Measurements from ENCODE around the gene CCDC73. TPM values are rescaled to one million over a fixed set of nuclear protein-coding genes. Genes with fewer than 3 reads are reported as not detected.
"Not testable (repeated sequence)": the region's sequence is repeated elsewhere in the genome, so short reads cannot be mapped to it uniquely, and the experiment has no call there.

Gene CCDC73
- total and polyA plus RNA-seq, 10 of the 15 experiments (the other 5 are each of a cell fraction or from before 2014, with no cell fraction given): 0.05 to 0.57 (median 0.14) TPM

DNA sequence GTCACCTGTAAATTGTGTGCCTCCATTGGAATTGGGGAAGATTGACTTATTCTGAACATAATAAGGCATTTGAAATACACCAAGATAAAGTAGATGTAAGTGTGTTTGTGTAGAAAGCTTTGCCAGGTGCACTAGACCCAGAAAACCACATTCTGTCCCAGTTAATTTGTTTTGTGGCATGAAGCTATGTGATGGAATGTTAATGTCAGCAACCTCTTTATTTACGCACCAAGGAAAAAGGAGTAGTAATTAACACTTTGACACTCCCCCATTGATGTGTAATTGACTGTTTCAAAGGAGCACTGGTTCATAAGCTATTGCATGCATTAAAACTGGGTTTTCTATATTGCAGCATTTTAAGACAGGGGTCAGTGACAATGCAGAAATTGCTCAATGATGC lies 196.5 kb downstream of the CCDC73 start:
- no TSS peak for BruUV-seq (replicated peaks)
- TF ChIP-seq POLR2AphosphoS5 (IDR thresholded peaks at IDR 0.05; ENCODE audit: low read length) (0 out of 2 replicates have a peak, but pooled peaks have one; percentile 23), ZNF592 (IDR thresholded peaks at IDR 0.05) (no peak)
- Histone ChIP-seq H3K9ac (ENCODE audit: control insufficient read depth, insufficient read depth, low read length) (no peak overlapping the region), H3K4me2 (ENCODE audit: control insufficient read depth, insufficient read depth) (no peak overlapping the region), H3K4me1 (ENCODE audit: control insufficient read depth, insufficient read depth, low read length) (no peaks in the 10 kb centered on the region), H3K27me3 (replicated peaks in 1 of 2; ENCODE audit: control insufficient read depth in 2 of 2, insufficient read depth in 2 of 2, low read length in 1 of 2) (no peaks in the 10 kb centered on the region), H3K4me3 (no peak overlapping the region), H3K27ac (ENCODE audit: control insufficient read depth, insufficient read depth) (no peak overlapping the region), H4K20me1 (ENCODE audit: control insufficient read depth, insufficient read depth) (no peaks in the 10 kb centered on the region), H3K36me3 (ENCODE audit: control insufficient read depth in 2 of 2, insufficient read depth in 2 of 2, low read length in 1 of 2) (peaks cover 0 to 30% of the 10 kb centered on the region in 2 experiments), H3K9me3 (replicated peaks; ENCODE audit: control insufficient read depth, insufficient read depth, low read length) (no peaks in the 10 kb centered on the region), H3K79me2 (ENCODE audit: control insufficient read depth, insufficient read depth, low read length) (no peaks in the 10 kb centered on the region; the same call in none of the 2 replicates), H2AFZ (ENCODE audit: control insufficient read depth, low read depth, low read length) (no peak overlapping the region)
- 100% methylated on average over 1 of the region's 1 CpG for WGBS (ENCODE audit: insufficient coverage, insufficient replicate concordance, low lambda C conversion rate, missing lambda C conversion rate)
- FAIRE-seq (no peak), DNase-seq (ENCODE audit: low read depth, low spot score) (no peak), ATAC-seq (no peak)
- RAD21 ChIA-PET (ENCODE audit: unreplicated experiment): no interaction called here
- intact Hi-C loops (cut with micrococcal nuclease; ENCODE audit: unreplicated experiment) (no loop called here), in situ Hi-C loops (cut with MboI) (no loop called here)
- SMC1A ChIA-PET (ENCODE audit: uncharacterized antibody, unreplicated experiment): interaction anchor here (0.6 to 1.0 kb wide), 2 partner anchors 20 to 1144 kb away, joined by 3 read pairs; no protein-coding TSS in a partner anchor
- CTCF ChIA-PET: interaction anchor here (0.7 kb wide), 1 partner anchor 9 kb away, joined by 4 read pairs; no protein-coding TSS in a partner anchor
- POLR2A ChIA-PET: no interaction called here

- DNase-seq (ENCODE audit: low read depth, low spot score); H3K27ac ChIP-seq (ENCODE audit: control insufficient read depth, insufficient read depth); H3K4me3 ChIP-seq; RAD21 ChIA-PET (ENCODE audit: unreplicated experiment); ATAC-seq; FAIRE-seq; CTCF ChIA-PET; BruUV-seq (replicated peaks); POLR2A ChIA-PET; H3K27me3 ChIP-seq (replicated peaks in 1 of 2; ENCODE audit: control insufficient read depth in 2 of 2, insufficient read depth in 2 of 2, low read length in 1 of 2); H3K4me1 ChIP-seq (ENCODE audit: control insufficient read depth, insufficient read depth, low read length); H3K79me2 ChIP-seq (ENCODE audit: control insufficient read depth, insufficient read depth, low read length); H2AFZ ChIP-seq (ENCODE audit: control insufficient read depth, low read depth, low read length); H3K9me3 ChIP-seq (replicated peaks; ENCODE audit: control insufficient read depth, insufficient read depth, low read length); in situ Hi-C loops (cut with MboI); H3K9ac ChIP-seq (ENCODE audit: control insufficient read depth, insufficient read depth, low read length); H4K20me1 ChIP-seq (ENCODE audit: control insufficient read depth, insufficient read depth); H3K4me2 ChIP-seq (ENCODE audit: control insufficient read depth, insufficient read depth); intact Hi-C loops (cut with micrococcal nuclease; ENCODE audit: unreplicated experiment): not testable (repeated sequence)
- SMC1A ChIA-PET (ENCODE audit: uncharacterized antibody, unreplicated experiment): interaction anchor here (2.9 kb wide), 1 partner anchor 9 kb away, joined by 10 read pairs; no protein-coding TSS in a partner anchor
- H3K36me3 ChIP-seq (ENCODE audit: control insufficient read depth in 2 of 2, insufficient read depth in 2 of 2, low read length in 1 of 2): peaks cover 0 to 48% of the 10 kb centered on the region in 2 experiments
- TF ChIP-seq, protein P1, sequence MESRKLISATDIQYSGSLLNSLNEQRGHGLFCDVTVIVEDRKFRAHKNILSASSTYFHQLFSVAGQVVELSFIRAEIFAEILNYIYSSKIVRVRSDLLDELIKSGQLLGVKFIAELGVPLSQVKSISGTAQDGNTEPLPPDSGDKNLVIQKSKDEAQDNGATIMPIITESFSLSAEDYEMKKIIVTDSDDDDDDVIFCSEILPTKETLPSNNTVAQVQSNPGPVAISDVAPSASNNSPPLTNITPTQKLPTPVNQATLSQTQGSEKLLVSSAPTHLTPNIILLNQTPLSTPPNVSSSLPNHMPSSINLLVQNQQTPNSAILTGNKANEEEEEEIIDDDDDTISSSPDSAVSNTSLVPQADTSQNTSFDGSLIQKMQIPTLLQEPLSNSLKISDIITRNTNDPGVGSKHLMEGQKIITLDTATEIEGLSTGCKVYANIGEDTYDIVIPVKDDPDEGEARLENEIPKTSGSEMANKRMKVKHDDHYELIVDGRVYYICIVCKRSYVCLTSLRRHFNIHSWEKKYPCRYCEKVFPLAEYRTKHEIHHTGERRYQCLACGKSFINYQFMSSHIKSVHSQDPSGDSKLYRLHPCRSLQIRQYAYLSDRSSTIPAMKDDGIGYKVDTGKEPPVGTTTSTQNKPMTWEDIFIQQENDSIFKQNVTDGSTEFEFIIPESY (IDR thresholded peaks at IDR 0.05): 0 out of 2 replicates have a peak, but pooled peaks have one; percentile 45
- WGBS (ENCODE audit: insufficient coverage, insufficient replicate concordance, low lambda C conversion rate, missing lambda C conversion rate): 93% methylated on average over 14 of the region's 14 CpGs
Measured at GRCh38 chr11:32596114-32596513, 198.3 kb downstream of the CCDC73 start.

Measured in GM12878 (cell line).